IPS-18a (cell line): ENCODE measurements around the gene PLEKHO2.
A peak's percentile ranks its signal among the peaks of the same experiment; 100 is the strongest.

Experiments
- H3K27ac ChIP-seq: one replicate; pipeline ENCODE4 v1.5.1; 2013; ENCODE audit warnings: low read length
- H3K27me3 ChIP-seq: one replicate; pipeline ENCODE4 v1.6.1; 2013; ENCODE audit warnings: mild to moderate bottlenecking, low read length; ENCODE audit not compliant: control insufficient read depth, insufficient read depth
- H3K36me3 ChIP-seq: one replicate; pipeline ENCODE4 v1.6.1; 2013; ENCODE audit warnings: low read depth, low read length; ENCODE audit not compliant: control insufficient read depth
- H3K4me1 ChIP-seq: one replicate; pipeline ENCODE4 v1.6.1; 2013; ENCODE audit warnings: low read depth, low read length; ENCODE audit not compliant: control insufficient read depth
- H3K4me3 ChIP-seq: one replicate; pipeline ENCODE4 v1.5.1; 2013; ENCODE audit warnings: low read length
- H3K9ac ChIP-seq: one replicate; pipeline ENCODE4 v1.6.1; 2013; ENCODE audit warnings: mild to moderate bottlenecking, low read length, moderate library complexity
- H3K9me3 ChIP-seq: one replicate; pipeline ENCODE4 v1.6.1; 2013; ENCODE audit warnings: low read depth, low read length; ENCODE audit not compliant: control insufficient read depth

PLEKHO2 gene

DNA sequence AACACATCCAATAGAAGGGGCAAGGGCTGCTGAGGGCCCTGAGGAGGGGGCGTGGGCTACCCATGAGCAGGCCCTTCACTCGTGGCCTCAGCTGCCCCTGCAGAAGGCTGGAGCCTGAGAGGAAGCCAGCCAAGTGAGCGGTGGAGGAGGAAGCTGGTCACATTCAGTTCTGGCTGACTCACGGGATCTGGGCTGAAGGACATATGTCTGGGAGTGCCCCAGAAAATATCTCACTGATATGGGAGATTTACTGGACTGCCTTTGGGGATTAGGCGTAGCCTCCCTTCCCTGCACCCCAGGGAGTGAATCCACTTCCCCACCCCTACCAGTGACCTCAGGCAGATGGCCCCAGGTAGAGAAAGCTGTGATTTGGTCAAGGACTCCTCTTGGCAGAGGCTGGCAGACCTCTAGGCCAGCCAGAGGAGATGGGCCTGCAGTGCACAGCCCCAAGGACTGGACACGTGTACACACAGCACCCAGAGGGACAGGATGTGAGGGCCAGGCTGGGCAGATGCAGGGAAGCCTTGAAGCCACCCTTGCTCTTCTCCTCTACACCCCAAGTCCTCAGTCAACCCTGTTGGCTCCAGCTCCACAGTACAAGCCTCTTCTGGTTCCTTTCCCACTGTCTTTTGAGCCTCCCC is 55.8 kb downstream of the PLEKHO2 start:
- no peak overlapping the region for H3K4me3 ChIP-seq
- no peaks in the 10 kb centered on the region for H3K27me3 ChIP-seq
- H3K9me3 ChIP-seq: peaks cover 6% of the 10 kb centered on the region
- H3K4me1 ChIP-seq: peaks cover 12% of the 10 kb centered on the region
- no peaks in the 10 kb centered on the region for H3K36me3 ChIP-seq
- no peak overlapping the region for H3K9ac ChIP-seq
- no peak overlapping the region for H3K27ac ChIP-seq

DNA sequence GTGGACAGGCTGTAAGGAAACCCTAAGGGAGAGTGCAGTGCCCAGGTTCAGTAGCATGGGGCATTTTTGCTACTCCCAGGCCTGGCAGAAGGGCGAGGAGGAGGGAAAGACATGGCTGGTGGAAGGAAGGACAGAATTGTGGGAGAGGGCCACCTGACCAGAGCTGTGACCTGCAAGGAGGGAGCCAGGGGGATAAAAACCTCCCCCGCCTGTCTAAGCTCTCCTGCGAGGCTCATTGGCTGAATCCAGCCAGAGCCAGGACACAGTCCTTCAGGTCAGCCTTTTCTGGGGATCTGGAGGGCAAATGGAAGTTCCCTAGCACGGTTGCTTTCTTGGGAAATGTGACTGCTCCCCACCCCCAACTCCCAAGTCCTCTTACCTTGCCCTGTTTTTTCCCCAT is 56.7 kb downstream of the PLEKHO2 start:
- Histone ChIP-seq H3K4me1 (peaks cover 12% of the 10 kb centered on the region), H3K27me3 (no peaks in the 10 kb centered on the region), H3K36me3 (no peaks in the 10 kb centered on the region), H3K9ac (no peak overlapping the region), H3K9me3 (peaks cover 6% of the 10 kb centered on the region), H3K27ac (no peak overlapping the region), H3K4me3 (no peak overlapping the region)

- Histone ChIP-seq H3K9me3 (peaks cover 6% of the 10 kb centered on the region), H3K4me1 (no peaks in the 10 kb centered on the region), H3K4me3 (no peak overlapping the region), H3K27ac (no peak overlapping the region), H3K27me3 (no peaks in the 10 kb centered on the region), H3K36me3 (no peaks in the 10 kb centered on the region), H3K9ac (no peak overlapping the region)
These were observed 59.4 kb downstream of the PLEKHO2 start for GRCh38 chr15:64901141-64901540.

DNA sequence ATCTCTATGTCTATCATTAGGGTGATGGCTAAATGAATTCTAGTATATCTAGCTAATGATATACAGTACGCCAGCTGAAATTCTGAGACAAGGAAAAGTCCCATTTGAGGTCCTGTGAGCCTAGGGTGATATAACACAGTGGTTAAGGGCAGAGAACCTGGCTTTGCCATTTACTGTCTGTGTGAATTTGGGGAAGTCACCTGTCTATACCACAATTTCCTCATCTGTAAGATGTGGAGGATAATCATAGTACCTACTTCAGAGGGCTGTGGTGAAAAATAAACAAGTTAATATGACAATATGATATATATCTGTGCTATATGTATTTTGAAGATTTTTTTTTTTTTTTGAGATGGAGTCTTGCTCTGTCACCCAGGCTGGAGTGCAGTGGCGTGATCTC is 60.2 kb downstream of the PLEKHO2 start:
- Histone ChIP-seq H3K36me3 (no peaks in the 10 kb centered on the region), H3K9me3 (peaks cover 6% of the 10 kb centered on the region), H3K4me1 (no peaks in the 10 kb centered on the region), H3K9ac (no peak overlapping the region), H3K4me3 (no peak overlapping the region), H3K27me3 (no peaks in the 10 kb centered on the region), H3K27ac (no peak overlapping the region)

GRCh38 chr15:64902863-64903262 is 61.1 kb downstream of the PLEKHO2 start:
- Histone ChIP-seq H3K27ac (no peak overlapping the region), H3K27me3 (no peaks in the 10 kb centered on the region), H3K4me3 (no peak overlapping the region), H3K4me1 (no peaks in the 10 kb centered on the region), H3K36me3 (no peaks in the 10 kb centered on the region), H3K9me3 (peaks cover 6% of the 10 kb centered on the region), H3K9ac (no peak overlapping the region)

DNA sequence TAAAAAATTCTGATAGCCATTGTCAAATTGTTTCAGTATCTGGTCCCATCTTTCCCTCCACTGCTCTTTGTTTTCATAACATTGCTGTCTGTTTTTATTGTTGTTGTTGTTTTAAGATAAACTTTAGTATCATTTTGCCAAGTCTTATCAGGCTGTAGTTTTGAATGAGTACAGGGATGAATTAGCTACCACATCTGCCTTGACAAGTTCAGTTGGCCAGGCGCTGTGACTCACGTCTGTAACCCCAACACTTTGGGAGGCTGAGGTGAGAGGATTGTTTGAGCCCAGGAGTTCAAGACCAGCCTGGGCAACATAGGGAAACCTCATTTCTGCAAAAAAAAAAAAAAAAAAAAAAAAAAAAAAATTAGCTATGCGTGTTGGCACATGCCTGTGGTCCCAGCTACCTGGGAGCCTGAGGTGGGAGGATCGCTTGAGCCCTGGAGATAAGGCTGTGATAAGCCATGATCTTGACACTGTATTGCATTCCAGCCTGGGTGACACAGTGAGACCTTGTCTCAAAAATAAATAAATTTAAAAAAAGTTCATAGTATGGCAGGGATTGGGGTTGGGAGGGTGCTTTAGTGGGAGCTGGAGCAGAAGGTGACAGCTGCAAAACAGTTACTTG is 61.7 kb downstream of the PLEKHO2 start:
- H3K36me3 ChIP-seq: no peaks in the 10 kb centered on the region
- H3K4me3 ChIP-seq: no peak overlapping the region
- no peak overlapping the region for H3K9ac ChIP-seq
- H3K27ac ChIP-seq: no peak overlapping the region
- no peaks in the 10 kb centered on the region for H3K27me3 ChIP-seq
- H3K4me1 ChIP-seq: no peaks in the 10 kb centered on the region
- H3K9me3 ChIP-seq: peaks cover 6% of the 10 kb centered on the region

DNA sequence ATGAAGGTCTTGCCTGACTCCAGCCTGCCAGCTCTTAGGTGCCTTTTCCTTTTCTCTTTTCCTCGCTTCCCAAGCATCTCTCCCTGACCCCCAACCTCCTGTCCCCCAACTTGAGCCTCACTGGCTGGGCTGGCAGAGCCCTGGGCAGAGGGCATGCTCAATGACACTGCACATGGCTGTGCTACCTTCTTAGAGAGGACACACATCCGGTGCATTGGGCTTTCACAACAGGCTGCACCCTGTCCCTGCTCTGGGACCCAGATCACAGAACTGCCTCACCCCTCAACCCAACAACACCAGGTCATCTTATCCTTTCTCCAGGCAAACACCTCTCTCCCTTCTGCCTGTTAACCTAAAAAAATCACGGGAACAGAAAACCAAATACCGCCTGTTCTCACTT is 62.5 kb downstream of the PLEKHO2 start:
- Histone ChIP-seq H3K27me3 (no peaks in the 10 kb centered on the region), H3K9ac (no peak overlapping the region), H3K27ac (no peak overlapping the region), H3K4me1 (no peaks in the 10 kb centered on the region), H3K4me3 (no peak overlapping the region), H3K9me3 (peaks cover 6% of the 10 kb centered on the region), H3K36me3 (no peaks in the 10 kb centered on the region)

DNA sequence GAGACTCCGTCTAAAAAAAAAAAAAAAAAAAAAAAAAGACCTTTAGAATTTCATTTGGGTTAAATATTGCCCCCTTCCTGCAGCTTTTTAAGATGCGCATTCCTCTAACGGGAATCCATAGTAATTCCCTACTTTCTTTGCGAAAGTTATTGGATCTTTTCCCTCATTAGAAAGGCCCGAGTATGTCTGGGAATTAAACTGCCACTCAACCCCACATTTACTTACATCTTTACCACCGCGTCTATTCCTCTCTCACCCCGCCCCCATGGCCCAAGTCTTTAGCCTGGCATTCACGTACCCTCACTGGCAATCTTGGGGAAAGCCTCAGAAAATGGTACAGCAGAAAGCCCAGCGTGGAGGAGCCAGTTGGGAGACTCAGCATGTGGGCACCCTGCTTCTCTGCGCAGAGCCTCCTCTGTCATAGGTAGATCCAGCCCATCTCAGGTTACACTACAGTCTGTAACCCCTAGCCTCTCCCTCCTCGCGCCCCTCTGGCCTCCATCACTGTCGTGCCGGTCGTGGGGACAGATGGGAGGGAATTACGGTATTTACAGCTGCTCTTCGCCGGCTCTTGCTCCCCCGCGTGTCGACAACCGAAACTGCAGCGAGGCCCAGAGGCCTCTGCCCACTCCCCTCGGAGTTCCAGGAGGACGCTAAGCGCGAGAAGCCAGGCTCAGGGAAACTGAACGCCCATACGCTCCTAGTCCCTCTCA is 63.6 kb downstream of the PLEKHO2 start:
- Histone ChIP-seq H3K36me3 (no peaks in the 10 kb centered on the region), H3K9ac (no peak overlapping the region), H3K27me3 (peaks cover 4% of the 10 kb centered on the region), H3K27ac (no peak overlapping the region), H3K4me1 (no peaks in the 10 kb centered on the region), H3K4me3 (peak overlapping the region; percentile 55), H3K9me3 (peaks cover 6% of the 10 kb centered on the region)

DNA sequence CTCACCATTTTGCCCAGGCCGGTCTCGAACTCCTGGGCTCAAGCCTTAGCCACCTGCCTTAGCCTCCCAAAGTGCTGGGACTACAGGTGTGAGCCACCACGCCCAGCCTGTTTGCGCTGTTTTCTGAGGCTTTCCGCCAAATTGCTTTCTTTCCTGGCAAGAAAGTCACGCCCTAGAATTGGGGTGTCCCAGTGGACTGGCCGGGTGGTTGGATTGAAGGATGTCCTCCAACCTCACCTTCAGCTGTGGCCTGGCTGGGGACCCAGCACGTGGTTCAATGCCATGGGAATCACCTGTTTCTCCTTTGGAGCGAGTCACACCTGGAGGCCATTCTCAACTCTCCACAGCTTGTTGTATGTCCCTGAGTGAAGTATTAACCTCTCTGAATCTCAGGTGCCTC is 64.2 kb downstream of the PLEKHO2 start:
- Histone ChIP-seq H3K27me3 (peaks cover 11% of the 10 kb centered on the region), H3K9me3 (peaks cover 2% of the 10 kb centered on the region), H3K36me3 (no peaks in the 10 kb centered on the region), H3K9ac (no peak overlapping the region), H3K27ac (no peak overlapping the region), H3K4me1 (peaks cover 2% of the 10 kb centered on the region), H3K4me3 (no peak overlapping the region)

GRCh38 chr15:64906402-64906801 is 64.7 kb downstream of the PLEKHO2 start:
- Histone ChIP-seq H3K4me1 (peaks cover 6% of the 10 kb centered on the region), H3K9me3 (no peaks in the 10 kb centered on the region), H3K27me3 (peaks cover 16% of the 10 kb centered on the region), H3K36me3 (no peaks in the 10 kb centered on the region), H3K4me3 (no peak overlapping the region), H3K9ac (no peak overlapping the region), H3K27ac (no peak overlapping the region)

- Histone ChIP-seq H3K4me3 (no peak overlapping the region), H3K4me1 (peaks cover 11% of the 10 kb centered on the region), H3K27me3 (peaks cover 29% of the 10 kb centered on the region), H3K36me3 (no peaks in the 10 kb centered on the region), H3K9me3 (no peaks in the 10 kb centered on the region), H3K27ac (no peak overlapping the region), H3K9ac (no peak overlapping the region)
These were observed 66.3 kb downstream of the PLEKHO2 start for GRCh38 chr15:64907991-64908390.

DNA sequence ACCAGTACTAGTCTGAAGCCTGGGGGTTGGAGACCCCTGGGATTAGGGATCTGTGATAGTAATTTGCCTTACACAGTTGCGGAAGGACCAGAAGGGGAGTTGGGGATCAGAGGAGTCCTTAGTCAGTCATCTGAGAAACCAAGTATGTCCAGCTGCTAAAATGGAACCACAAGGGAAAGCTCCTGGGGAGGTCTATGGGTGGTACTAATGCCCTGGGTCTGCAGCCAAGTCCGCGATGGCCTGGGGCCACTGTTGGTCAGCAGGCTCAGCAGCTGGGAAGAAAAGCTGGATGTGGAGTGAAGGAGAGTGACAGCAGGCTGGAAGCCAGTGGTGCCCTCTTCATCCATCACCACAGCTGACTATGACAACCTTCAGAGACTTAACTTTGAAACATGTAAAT is 67.8 kb downstream of the PLEKHO2 start:
- H3K4me3 ChIP-seq: no peak overlapping the region
- peaks cover 32% of the 10 kb centered on the region for H3K27me3 ChIP-seq
- H3K36me3 ChIP-seq: no peaks in the 10 kb centered on the region
- H3K9ac ChIP-seq: no peak overlapping the region
- H3K4me1 ChIP-seq: peaks cover 11% of the 10 kb centered on the region
- H3K9me3 ChIP-seq: no peaks in the 10 kb centered on the region
- H3K27ac ChIP-seq: no peak overlapping the region
